GM19023 (cell line): Measurements from ENCODE around the gene PPIA.
"Not testable (repeated sequence)": the region's sequence is repeated elsewhere in the genome, so short reads cannot be mapped to it uniquely, and the experiment has no call there.

Experiments
- ATAC-seq: cut with Tn5 transposase; IDR thresholded peaks from one replicate; pipeline ENCODE4 v1.9.1; 2021; ENCODE audit warnings: mild to moderate bottlenecking, moderate library complexity; ENCODE audit not compliant: unreplicated experiment

Gene PPIA

GRCh38 chr7:44762726-44763522 lies 33.6 kb upstream of the PPIA start:
- ATAC-seq = no peak

- no peak for ATAC-seq
These were observed 32.4 kb upstream of the PPIA start for GRCh38 chr7:44764081-44764480.

GRCh38 chr7:44764665-44765578 lies 31.6 kb upstream of the PPIA start:
- no peak for ATAC-seq

- no peak for ATAC-seq
These were observed 30.7 kb upstream of the PPIA start for GRCh38 chr7:44765579-44766415.

- ATAC-seq = no peak
These were observed 30.1 kb upstream of the PPIA start for GRCh38 chr7:44766416-44766801.

- ATAC-seq = no peak
These were observed 29.2 kb upstream of the PPIA start for GRCh38 chr7:44767134-44767911.

GRCh38 chr7:44767912-44768627 lies 28.4 kb upstream of the PPIA start:
- peak; percentile 78 for ATAC-seq

- ATAC-seq = no peak
These were observed 27.7 kb upstream of the PPIA start for GRCh38 chr7:44768628-44769371.

- ATAC-seq = peak; percentile 2
These were observed 27.1 kb upstream of the PPIA start for GRCh38 chr7:44769376-44769775.

GRCh38 chr7:44769776-44770294 lies 26.6 kb upstream of the PPIA start:
- ATAC-seq = peak; percentile 49

- ATAC-seq = no peak
These were observed 25.1 kb upstream of the PPIA start for GRCh38 chr7:44771358-44771757.

GRCh38 chr7:44772440-44772839 lies 24.0 kb upstream of the PPIA start:
- no peak for ATAC-seq

GRCh38 chr7:44772867-44773266 lies 23.6 kb upstream of the PPIA start:
- ATAC-seq = no peak

- not testable (repeated sequence) for ATAC-seq
These were observed 22.0 kb upstream of the PPIA start for GRCh38 chr7:44774486-44774885.

GRCh38 chr7:44775383-44776107 lies 20.9 kb upstream of the PPIA start:
- no peak for ATAC-seq

GRCh38 chr7:44776211-44776610 lies 20.3 kb upstream of the PPIA start:
- no peak for ATAC-seq

- ATAC-seq = no peak
These were observed 14.0 kb upstream of the PPIA start for GRCh38 chr7:44782460-44782859.

- ATAC-seq = no peak
These were observed 13.1 kb upstream of the PPIA start for GRCh38 chr7:44783407-44783806.
